GM11168 (cell line): ENCODE measurements around the gene COX6B2.

Experiments used
- in situ Hi-C: fragments of 300-500 bp; cut with MboI; formaldehyde crosslinking; loops from one replicate; pipeline ENCODE4 v1.12.0; 2022; ENCODE audit warnings: low sequenced_read_pairs; ENCODE audit not compliant: unreplicated experiment

COX6B2 gene

DNA sequence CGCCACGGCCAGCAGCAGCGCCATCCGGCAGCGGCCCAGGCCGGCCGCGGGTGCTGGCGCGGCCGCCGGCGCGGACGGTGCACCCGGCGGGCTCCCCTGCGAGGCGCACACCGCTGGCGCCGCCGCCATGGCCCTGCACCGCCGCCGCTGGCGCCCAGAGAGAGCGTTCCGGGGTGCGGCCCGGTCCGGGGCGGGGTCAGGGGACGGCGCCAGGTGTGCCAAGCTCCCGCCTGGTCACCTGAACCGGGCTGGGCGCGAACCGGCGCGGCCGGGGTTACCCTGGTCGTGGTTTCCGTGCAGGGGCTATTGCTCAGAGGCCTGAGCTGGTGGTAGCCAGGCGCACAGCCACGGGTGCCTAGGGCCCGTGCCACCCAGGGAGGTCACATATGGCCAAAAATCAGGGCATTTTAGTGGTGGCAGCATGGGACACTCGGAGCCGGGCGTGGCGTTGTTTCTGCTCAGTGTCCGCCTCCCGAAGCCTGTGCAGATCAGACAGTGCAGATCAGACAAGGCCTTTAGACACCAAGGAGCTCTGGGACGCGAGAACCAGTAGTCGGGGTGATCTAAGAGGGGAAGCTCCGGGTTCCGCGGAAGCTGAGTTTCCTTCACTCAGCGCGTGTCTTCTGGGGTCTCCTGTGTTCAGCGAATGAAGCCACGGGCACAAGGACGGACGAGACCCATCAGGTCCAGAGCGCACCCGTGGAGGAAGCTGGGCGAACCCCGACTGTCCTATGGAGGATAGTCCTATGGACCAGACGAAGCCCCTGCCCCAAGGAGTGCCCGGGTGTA is 29.8 kb upstream of the COX6B2 start, which contains the start of gene TMEM238:
TMEM238 (minus strand) TSS at position 162 of the 789 bp plus-strand sequence; CDS start at position 129, 33 bp downstream.
- in situ Hi-C loops, result no loop called here

DNA sequence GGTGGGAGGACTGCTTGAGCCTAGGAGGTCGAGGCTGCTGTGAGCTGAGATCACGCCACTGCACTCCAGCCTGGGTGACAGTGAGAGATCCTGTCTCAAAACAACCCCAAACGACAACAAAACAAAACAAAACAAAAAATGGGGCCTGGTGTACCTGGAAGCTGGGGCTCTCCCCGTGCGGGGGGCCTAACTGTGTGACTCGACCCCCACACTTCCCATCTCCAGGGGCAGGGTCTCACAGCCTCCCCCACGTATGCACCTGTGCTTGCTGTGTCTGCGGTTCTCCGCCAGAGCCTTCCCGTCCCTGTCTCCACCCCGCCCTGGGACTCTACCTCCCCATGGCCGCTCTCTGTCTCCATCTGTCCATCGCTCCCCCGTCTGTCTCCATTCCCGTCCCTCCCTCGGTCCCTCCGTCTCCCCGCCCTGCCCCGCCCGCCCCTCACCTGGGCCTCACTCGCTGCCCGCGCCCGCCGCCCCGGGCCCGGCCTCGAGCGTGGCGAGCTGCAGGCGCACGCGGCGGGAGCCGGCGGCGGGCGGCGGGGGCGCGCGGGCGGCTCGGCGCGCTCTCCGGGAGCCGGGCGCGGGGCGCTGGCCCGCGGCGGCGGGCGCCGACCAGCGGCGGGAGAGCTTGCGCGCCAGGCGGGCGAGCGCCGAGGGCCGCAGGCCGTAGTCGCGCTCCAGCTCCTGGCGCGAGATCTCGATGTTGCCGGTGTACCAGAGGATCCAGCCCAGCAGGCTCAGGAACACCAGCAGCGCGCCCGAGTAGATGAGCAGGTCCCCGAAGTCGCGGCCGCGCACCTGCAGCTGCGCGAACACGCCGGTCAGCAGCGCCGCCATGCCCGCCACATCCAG is 29.0 kb upstream of the COX6B2 start:
- in situ Hi-C loops, result no loop called here

DNA sequence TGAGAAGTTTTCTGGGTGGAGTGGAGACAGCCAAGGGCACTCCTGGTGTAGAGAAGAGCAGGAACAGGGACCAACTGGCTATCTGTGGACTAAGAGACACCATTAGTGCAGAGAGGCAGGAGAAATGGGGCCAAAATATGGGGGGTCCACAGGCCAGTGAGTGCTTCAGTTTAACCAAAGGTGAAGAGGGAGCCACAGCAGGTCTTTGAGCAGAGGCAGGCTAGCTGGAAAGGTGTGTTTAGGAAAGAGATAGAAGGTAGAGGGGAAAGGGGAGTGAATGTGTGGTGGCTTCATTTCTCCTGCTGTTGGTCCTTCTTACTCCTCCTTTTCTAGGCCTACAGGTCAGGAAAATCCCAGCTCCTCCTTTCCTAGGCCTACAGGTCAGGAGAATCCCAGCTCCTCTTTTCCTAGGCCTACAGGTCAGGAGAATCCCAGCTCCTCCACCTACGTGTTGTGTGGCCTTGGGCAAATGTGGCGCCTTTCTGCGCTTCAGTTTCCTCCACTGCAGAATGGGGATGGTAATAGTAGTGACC is 28.1 kb upstream of the COX6B2 start:
- in situ Hi-C loops, result no loop called here

DNA sequence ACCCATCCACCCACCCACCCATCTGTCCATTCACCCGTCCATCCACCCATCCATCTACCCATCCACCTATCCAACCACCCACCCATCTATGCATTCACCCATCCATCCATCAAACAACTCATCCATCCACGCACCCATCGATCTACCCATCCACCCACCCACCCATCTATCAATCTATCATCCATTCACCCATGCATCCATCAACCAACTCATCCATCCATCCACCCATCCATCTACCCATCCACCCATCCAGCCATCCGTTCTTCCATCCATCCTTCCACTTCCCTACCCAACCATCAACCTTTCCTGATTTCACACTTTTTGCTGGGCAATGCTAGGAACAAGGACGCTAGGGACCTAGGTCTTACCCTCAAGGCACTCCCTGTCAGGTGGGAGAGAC is 27.5 kb upstream of the COX6B2 start:
- in situ Hi-C loops, result no loop called here

DNA sequence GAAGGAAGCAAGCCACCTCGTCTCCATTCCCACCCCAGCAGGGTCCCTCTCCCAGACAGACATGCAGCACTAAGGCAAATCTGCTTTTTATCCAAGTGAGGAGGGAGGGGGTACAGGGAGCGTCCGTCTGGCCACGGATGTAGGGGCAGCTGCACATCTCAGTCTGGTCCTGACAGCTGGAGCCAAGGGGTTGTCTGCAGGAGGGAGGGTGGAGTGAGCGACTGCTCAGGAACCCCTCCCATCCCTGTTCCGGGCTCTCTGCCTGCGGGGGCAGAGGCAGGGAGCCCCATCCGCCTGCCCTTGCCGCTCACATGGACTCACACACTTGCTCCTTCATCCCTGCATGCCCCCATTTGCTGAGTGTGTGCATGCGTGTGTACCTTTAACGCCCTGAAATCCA is 24.7 kb upstream of the COX6B2 start:
- in situ Hi-C loops, result loop anchor here (5.0 kb wide), 1 partner anchor 37 kb away; no protein-coding TSS in a partner anchor

DNA sequence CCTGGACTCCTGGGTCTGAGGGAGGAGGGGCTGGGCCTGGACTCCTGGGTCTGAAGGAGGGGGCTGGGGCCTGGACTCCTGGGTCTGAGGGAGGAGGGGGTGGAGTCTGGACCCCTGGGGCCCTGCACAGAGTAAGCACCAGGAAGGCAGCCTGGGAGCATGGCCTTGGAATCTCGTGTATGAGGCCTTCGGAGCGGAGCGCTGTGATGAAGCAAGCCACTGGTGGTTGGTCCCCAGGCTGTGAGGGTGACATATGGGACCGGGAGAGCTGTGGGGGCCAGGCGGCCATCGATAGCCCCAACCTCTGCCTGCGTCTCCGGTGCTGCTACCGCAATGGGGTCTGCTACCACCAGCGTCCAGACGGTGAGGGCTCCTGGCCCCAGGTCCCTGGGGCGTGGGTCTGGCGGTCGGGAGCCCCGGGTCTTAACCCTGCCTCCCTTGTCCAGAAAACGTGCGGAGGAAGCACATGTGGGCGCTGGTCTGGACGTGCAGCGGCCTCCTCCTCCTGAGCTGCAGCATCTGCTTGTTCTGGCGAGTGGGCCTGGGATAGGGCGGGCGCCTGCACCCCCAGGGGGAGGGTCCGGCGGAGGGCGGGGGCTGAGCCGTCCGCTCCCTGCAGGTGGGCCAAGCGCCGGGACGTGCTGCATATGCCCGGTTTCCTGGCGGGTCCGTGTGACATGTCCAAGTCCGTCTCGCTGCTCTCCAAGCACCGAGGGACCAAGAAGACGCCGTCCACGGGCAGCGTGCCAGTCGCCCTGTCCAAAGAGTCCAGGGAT is 23.0 kb upstream of the COX6B2 start:
- in situ Hi-C loops, result loop anchor here (5.0 kb wide), 1 partner anchor 35 kb away; no protein-coding TSS in a partner anchor

DNA sequence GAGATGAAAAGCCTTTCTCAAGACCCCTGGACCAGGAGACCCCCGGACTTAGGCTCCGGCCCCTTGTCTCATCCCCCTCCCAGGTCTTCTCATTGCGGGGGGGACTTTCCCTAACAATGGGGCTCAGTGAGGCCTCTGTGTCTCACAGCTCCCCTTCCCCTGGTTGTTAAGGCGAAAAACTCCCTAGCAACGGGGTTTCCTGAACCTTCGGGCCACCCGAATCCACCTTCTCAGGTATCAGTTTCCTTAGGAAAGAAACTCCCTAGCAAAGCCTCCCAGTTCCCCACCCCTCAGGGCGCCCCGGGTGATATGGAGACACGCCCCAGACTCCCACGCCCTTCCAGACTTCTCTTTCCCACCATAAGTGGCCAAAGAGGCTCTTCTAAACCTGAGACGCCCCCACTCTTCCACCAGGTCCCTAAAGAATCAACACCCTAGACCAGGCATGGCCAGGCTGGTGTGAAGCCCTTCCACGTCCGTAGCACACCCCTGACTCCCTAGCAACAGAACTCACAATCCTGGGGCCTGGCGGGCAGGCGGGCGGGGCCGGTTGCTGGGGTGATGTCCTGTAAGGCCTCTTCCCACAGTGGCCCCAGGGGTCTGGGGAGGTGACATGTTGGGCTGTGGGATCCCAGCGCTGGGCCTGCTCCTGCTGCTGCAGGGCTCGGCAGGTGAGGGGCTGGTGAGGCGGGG is 21.9 kb upstream of the COX6B2 start, which contains the start of gene TMEM190:
TMEM190 (plus strand) TSS at position 586 of the 693 bp plus-strand sequence; CDS start at position 614, 28 bp downstream.
- in situ Hi-C loops, result loop anchor here (5.0 kb wide), 1 partner anchor 34 kb away; no protein-coding TSS in a partner anchor

DNA sequence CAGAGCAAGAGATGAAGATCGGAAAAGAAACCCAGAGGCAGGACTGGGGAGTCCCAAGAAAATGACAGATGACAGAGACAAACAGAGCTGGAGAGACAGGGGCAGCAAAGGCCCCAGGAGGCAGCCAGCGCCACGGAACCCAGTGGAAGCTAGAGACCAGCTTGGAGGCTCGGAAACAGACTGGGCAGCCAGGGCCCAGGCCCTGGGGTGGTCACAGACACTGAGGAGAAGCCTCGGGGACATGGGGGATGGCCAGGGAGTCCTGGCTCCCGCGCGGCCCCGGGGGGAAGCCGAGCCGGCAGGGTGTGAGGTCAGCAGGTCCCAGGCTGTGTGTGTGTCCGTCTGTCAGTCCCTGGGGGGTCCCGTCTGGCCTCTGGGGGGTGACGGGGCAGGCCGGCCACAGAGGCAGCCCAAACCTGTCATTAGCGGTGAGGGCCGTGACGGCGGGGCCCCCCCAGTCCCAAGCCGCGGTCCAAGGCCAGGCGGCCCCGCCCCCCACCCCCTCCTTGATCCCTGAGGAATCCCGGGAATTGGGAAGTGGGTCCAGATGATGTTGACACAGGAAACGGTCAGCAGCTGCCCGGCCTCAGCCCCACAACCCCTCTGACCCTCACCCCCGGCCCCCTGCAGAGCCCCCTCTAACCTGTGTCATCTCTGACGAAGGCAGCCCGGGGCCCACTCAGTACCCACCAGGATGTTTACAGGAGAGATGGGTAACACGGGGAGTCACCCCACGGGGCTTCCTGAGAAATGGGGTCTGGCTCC is 19.7 kb upstream of the COX6B2 start:
- in situ Hi-C loops, result no loop called here

DNA sequence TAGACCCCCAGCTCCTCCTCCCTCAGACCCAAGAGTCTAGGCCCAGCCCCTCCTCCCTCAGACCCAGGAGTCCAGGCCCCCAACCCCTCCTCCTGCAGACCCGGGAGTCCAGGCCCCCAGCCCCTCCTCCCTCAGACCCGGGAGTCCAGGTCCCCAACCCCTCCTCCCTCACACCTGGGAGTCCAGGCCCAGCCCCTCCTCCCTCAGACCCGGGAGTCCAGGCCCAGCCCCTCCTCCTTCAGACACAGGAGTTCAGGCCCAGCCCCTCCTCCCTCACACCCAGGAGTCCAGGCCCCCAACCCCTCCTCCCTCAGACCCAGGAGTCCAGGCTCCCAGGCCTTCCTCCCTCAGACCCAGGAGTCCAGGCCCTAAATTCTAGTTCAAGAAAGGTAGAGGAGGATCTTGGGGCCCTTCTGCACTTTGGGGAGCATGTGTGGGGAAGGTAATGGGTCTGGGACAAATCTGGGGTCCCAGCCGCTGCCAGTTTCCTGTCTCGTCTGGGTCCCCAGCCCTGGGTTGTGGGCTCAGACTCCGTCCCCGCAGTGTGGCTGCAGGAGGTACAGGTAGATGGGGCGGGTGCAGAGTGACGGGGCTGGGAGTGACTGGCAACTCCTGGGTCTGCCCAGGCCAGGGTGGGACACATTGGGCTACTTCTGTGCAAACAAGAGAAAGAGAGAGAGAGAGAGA is 18.9 kb upstream of the COX6B2 start:
- in situ Hi-C loops, result no loop called here

DNA sequence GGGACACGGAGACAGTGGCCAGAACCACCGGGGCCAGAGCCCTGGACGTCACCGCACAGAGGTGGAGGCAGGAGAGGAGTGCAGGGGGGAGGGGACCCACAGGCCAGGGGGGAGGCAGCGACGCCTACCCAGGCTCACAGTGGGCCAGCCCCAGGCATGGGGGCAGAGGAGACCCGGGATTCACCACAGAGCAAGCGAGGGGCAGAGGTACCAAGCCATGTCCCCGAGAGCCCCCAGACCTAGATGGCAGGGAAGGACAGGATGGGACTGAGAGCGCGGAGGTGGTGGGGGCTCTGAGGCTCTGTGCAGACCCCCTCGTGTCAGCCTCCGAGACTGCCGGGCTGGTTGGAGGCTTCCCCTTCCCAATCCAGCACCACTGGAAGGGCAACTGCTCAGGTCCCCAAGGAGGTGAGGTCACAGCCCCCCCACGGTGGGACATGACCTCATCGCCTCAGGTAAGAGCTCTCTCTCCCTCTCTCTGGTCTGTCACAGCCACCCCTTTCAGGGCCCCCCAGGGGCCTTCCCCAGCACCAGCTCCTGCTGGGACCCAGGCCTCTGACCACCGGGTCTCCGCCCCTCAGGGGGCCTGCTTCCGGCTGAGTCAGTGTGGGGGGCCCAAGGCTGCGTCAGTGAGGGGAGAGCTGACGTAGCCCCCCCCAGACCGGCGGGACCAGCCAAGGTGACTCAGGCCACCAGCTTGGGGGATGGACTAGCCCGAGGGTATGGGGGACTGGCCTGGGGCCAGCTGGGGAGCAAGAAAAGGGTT is 18.0 kb upstream of the COX6B2 start:
- in situ Hi-C loops, result no loop called here

DNA sequence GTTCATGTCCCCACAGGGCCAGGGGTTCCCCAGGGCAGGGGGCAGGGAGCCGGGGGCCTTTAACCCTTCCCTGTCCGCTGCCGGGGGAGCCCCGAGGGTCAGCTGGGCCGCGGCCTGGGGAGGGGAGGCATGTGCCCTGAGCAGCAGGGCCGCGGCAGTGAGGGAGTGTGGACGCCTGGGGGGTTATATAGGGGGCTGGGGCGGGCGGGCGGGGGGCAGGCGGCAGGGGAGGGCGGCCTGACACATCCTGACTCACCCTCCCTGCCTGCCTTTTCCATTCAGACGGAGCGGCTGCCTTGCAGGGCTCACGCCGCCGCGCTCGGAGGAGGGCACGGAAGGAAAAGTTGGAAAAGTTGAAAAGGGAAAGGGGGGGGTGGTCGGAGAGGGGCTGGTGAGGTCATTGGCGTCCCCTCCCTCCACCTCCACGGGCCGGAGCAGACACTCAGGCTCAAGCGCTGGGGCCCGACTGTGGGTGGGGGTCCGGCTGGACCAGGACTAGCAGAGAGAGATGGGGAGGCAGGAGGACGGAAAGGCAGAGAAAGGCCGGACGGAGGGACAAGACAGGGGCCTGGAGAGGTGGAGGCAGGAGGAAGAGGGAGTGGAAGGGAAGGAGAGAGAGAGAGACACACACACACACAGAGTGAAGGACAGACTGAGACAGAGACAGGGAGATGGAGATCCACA is 15.9 kb upstream of the COX6B2 start, which contains the start of gene IL11:
IL11 (minus strand) TSS at position 159 of the 684 bp plus-strand sequence; CDS start at position 6, 153 bp downstream.
- in situ Hi-C loops, result no loop called here

DNA sequence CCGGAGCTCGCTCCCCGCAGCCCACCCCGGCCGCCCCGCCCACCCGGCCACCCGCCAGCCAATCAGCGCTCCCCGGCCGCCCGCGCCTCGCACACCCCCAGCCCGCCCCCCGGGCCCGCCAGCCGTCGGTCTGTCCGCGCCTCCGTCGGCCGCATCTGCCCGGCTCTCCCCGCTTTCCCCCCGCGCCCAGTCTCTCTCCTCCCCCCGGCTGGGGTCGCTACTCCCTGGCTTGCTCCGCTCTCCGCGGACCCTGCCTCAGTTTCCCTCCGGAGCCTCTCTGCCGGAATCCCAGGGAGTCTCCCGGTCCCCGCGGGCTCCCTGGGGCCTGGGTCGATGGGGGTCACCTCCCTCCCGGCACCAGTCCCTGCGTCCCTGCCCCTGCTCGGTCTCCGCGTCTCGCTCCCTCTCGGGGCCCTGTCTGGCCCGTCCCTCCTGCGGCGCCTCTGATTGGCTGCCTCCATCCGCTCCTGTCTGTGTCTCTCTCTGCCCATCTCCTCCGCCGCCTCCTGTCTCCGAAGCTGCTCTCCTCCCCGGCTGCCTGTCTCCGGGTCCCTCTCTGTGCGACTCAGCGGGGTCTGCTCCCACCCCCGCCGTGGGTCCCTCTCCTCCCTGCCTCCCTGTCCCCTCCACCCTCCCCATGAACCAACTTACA is 15.3 kb upstream of the COX6B2 start:
- in situ Hi-C loops, result no loop called here

DNA sequence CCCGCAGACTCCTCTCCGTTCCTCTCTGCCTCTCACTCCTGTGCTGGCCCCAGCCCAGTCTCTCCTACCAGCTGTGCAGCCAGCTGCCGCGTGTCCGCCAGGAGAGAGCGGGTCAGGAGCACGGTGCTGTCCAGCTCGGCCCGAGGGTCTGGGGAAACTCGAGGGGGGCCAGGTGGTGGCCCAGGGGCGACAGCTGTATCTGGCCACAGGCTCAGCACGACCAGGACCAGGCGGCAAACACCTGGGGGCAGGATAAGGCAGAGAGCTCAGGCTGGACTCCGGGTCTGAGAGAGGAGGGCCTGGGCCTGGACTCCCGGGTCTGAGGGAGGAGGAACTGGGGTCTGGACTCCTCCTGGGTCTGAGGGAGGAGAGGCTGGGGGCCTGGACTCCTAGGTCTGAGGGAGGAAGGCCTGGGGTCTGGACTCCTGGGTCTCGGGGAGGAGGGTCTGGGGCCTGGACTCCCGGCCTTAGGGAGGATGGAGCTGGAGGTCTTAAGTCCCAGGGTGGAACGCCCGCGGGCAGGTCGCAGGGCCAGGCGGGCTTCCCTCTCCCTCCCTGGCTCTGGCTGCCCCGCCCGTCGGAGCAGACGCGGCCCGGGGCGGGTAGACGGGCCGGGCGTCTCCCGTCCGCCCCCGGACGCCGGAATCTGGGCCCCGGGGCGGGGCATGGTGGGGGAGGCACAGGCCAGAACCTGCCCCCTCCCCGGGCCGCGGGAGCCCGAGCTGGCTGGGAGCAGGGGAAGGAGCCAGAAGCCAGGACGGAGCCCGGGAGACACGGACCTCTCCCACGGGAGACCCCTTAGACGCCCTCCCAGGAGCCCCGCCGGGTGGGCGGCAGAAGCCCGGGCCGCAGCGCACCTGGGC is 14.4 kb upstream of the COX6B2 start:
- in situ Hi-C loops, result no loop called here

DNA sequence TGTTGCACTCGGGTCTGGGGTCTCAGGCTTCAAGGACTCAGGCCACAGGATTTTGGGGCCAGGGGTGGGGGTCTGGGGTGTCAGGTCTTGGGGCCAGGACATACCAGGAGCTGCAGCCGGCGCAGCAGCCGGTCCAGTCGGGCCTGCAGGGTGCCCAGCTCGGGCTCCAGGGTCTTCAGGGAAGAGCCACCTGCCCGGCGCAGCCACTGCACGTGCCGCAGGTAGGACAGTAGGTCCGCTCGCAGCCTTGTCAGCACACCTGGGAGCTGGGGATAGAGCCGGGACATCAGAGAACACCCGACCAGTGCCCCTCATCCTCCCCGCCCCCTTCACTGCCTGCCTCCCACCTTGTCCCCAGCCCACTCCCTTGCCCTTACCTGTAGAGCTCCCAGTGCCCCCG is 13.6 kb upstream of the COX6B2 start:
- in situ Hi-C loops, result no loop called here

DNA sequence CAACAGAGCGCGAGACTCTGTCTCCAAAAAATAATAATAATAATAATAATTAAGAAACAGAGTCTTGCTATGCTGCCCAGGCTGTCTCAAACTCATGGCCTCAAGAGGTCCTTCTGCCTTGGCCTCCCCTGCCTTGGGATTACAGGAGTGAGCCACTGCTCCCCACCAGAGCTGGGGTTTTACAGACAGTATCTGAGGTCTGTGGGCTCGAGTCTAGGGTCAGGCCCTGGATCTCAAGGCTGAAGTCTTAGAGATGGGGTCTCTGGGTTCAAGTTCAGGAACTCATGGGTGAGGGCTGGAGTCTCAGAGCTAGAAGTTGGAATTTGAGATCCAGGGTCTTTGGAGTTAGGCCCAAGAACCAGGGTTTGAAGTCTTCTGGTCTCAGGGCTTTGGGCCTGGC is 12.3 kb upstream of the COX6B2 start:
- in situ Hi-C loops, result no loop called here
